Panc1 (cell line): ENCODE measurements around the gene VWF. TPM values are rescaled to one million over a fixed set of nuclear protein-coding genes. Genes with fewer than 3 reads are reported as not detected.

Experiments
- ATAC-seq: fragments of 200-7000 bp; cut with Tn5 transposase; 2 replicates; pipeline ENCODE4 v1.9.1; 2020; ENCODE audit warnings: mild to moderate bottlenecking, moderate library complexity
- BruUV-seq: library from RNA; stranded (reverse); fragments of 400-500 nt; replicated peaks from 2 replicates; lab custom pipeline; 2021; lab: Mats Ljungman, UMichigan
- CTCF ChIA-PET: fragments of 300-600 bp; sonication (Branson Sonifier 250); formaldehyde crosslinking; loops from one replicate; lab custom pipeline; 2022; ENCODE audit warnings: antibody characterized with exemption; lab: Charles Lee
- POLR2A ChIA-PET: fragments of 300-600 bp; sonication (Branson Sonifier 250); formaldehyde crosslinking; loops from one replicate; lab custom pipeline; 2022; ENCODE audit warnings: antibody characterized with exemption; lab: Charles Lee
- DNase-seq: peaks from one replicate; pipeline ENCODE4 v3.0.0-alpha.2; 2010; ENCODE audit warnings: low read depth, low spot score
- H3K27ac ChIP-seq: 2 replicates; pipeline ENCODE4 v1.5.1; 2011; ENCODE audit warnings: mild to moderate bottlenecking, low read length, inconsistent platforms
- H3K27me3 ChIP-seq: fragments of 200-500 bp; sonication (Bioruptor generic); 2 replicates; pipeline ENCODE4 v1.6.0; 2014; ENCODE audit warnings: low read length, inconsistent platforms; ENCODE audit not compliant: control insufficient read depth, insufficient read depth
- H3K36me3 ChIP-seq: fragments of 200-500 bp; sonication (Bioruptor generic); 2 replicates; pipeline ENCODE4 v1.5.1; 2014; ENCODE audit warnings: inconsistent platforms, mild to moderate bottlenecking, low read length, moderate library complexity; ENCODE audit not compliant: control insufficient read depth, insufficient read depth
- H3K4me1 ChIP-seq: 2 replicates; pipeline ENCODE4 v1.5.1; 2011; ENCODE audit warnings: inconsistent platforms, mild to moderate bottlenecking, low read length, moderate library complexity; ENCODE audit not compliant: control insufficient read depth, insufficient read depth
- H3K4me3 ChIP-seq, 2 experiments: 2 replicates each; pipeline ENCODE4 v1.5.1; 2011 to 2012; ENCODE audit warnings: low read depth in 2 of 2, low read length in 2 of 2, mild to moderate bottlenecking in 2 of 2, inconsistent platforms in 1 of 2, moderate library complexity in 1 of 2
- H3K9me3 ChIP-seq: fragments of 200-500 bp; sonication (Bioruptor generic); 2 replicates; pipeline ENCODE4 v1.5.1; 2014; ENCODE audit warnings: low read depth, mild to moderate bottlenecking, inconsistent platforms, low read length, moderate library complexity; ENCODE audit not compliant: control insufficient read depth, insufficient read depth
- POLR2AphosphoS5 ChIP-seq: IDR thresholded peaks from 2 replicates; pipeline ENCODE4 v1.6.1; 2012; ENCODE audit warnings: mild to moderate bottlenecking, low read depth, low read length, moderate library complexity
- SIN3A ChIP-seq: IDR thresholded peaks from 2 replicates; pipeline ENCODE4 v1.6.1; 2012; ENCODE audit warnings: low read depth, mild to moderate bottlenecking, low read length, moderate library complexity, borderline replicate concordance; ENCODE audit not compliant: insufficient read depth
- TCF7L2 ChIP-seq: IDR thresholded peaks from 2 replicates; pipeline ENCODE4 v1.6.1; 2011; ENCODE audit warnings: mild to moderate bottlenecking, low read depth, low read length, inconsistent platforms
- in situ Hi-C: cut with HindIII; loops from 2 replicates; pipeline ENCODE4 v1.10.0; 2016; ENCODE audit warnings: low sequenced_read_pairs, low pct_unique_long_range_greater_than_20kb
- intact Hi-C: fragments of 100-400 bp; cut with micrococcal nuclease; formaldehyde crosslinking; loops from one replicate; pipeline ENCODE4 v1.10.0; 2022; ENCODE audit not compliant: unreplicated experiment
- total RNA-seq: library from RNA; stranded (reverse); gene quantifications from one replicate; pipeline ENCODE4 v1.2.1, GENCODE V29; 2021; ENCODE audit not compliant: unreplicated experiment
- TF ChIP-seq, protein P1 (sequence below): fragments of 450-650 bp; IDR thresholded peaks from 2 replicates; pipeline ENCODE4 v1.5.1; 2017; ENCODE audit warnings: mild to moderate bottlenecking
- TF ChIP-seq, protein P2 (sequence below), 2 experiments: IDR thresholded peaks; 2 replicates each; pipeline ENCODE4 v1.6.1; 2011 to 2012; ENCODE audit warnings: low read depth in 2 of 2, control low read depth in 1 of 2, low read length in 1 of 2, mild to moderate bottlenecking in 1 of 2, moderate library complexity in 1 of 2; ENCODE audit not compliant: insufficient read depth in 1 of 2

VWF gene
- total RNA-seq, 1 experiment from 2014 or later, result 0.31 TPM

DNA sequence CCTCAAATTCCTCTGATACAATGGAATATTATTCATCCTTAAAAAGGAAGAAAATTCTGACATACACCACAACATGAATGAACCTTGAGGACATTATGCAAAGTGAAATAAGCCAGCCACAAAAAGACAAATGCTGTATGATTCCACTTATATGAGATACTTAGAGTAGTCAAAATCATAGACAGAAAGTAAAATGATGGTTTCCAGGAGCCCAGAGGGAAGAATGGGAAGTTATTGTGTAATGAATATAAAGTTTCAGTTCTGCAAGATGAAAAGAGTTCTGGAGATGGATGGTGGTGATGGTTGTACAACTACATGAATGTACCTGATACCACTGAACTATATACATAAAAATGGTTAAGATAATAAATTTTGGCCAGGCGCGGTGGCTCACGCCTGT, 18.3 kb downstream of the VWF start:
- Histone ChIP-seq H3K27ac (no peak overlapping the region), H3K9me3 (no peaks in the 10 kb centered on the region), H3K36me3 (no peaks in the 10 kb centered on the region), H3K27me3 (no peaks in the 10 kb centered on the region), H3K4me1 (no peaks in the 10 kb centered on the region), H3K4me3 (no peak overlapping the region)
- in situ Hi-C loops (no loop called here), intact Hi-C loops (no loop called here)
- ATAC-seq, result no peak
- TF ChIP-seq, protein P1, sequence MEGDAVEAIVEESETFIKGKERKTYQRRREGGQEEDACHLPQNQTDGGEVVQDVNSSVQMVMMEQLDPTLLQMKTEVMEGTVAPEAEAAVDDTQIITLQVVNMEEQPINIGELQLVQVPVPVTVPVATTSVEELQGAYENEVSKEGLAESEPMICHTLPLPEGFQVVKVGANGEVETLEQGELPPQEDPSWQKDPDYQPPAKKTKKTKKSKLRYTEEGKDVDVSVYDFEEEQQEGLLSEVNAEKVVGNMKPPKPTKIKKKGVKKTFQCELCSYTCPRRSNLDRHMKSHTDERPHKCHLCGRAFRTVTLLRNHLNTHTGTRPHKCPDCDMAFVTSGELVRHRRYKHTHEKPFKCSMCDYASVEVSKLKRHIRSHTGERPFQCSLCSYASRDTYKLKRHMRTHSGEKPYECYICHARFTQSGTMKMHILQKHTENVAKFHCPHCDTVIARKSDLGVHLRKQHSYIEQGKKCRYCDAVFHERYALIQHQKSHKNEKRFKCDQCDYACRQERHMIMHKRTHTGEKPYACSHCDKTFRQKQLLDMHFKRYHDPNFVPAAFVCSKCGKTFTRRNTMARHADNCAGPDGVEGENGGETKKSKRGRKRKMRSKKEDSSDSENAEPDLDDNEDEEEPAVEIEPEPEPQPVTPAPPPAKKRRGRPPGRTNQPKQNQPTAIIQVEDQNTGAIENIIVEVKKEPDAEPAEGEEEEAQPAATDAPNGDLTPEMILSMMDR, result no peak
- TF ChIP-seq POLR2AphosphoS5, result no peak
- TF ChIP-seq, protein P2, sequence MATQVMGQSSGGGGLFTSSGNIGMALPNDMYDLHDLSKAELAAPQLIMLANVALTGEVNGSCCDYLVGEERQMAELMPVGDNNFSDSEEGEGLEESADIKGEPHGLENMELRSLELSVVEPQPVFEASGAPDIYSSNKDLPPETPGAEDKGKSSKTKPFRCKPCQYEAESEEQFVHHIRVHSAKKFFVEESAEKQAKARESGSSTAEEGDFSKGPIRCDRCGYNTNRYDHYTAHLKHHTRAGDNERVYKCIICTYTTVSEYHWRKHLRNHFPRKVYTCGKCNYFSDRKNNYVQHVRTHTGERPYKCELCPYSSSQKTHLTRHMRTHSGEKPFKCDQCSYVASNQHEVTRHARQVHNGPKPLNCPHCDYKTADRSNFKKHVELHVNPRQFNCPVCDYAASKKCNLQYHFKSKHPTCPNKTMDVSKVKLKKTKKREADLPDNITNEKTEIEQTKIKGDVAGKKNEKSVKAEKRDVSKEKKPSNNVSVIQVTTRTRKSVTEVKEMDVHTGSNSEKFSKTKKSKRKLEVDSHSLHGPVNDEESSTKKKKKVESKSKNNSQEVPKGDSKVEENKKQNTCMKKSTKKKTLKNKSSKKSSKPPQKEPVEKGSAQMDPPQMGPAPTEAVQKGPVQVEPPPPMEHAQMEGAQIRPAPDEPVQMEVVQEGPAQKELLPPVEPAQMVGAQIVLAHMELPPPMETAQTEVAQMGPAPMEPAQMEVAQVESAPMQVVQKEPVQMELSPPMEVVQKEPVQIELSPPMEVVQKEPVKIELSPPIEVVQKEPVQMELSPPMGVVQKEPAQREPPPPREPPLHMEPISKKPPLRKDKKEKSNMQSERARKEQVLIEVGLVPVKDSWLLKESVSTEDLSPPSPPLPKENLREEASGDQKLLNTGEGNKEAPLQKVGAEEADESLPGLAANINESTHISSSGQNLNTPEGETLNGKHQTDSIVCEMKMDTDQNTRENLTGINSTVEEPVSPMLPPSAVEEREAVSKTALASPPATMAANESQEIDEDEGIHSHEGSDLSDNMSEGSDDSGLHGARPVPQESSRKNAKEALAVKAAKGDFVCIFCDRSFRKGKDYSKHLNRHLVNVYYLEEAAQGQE (IDR thresholded peaks at IDR 0.05; ENCODE audit: insufficient read depth in 1 of 2, low read depth in 2 of 2, low read length in 1 of 2), result no peak
- TF ChIP-seq TCF7L2, result no peak
- TF ChIP-seq SIN3A, result no peak
- POLR2A ChIA-PET, result interaction anchor here (0.7 kb wide), 1 partner anchor 1022 kb away, joined by 19 read pairs; no protein-coding TSS in a partner anchor
- BruUV-seq, result no TSS peak
- DNase-seq, result no peak
- CTCF ChIA-PET, result no interaction called here

DNA sequence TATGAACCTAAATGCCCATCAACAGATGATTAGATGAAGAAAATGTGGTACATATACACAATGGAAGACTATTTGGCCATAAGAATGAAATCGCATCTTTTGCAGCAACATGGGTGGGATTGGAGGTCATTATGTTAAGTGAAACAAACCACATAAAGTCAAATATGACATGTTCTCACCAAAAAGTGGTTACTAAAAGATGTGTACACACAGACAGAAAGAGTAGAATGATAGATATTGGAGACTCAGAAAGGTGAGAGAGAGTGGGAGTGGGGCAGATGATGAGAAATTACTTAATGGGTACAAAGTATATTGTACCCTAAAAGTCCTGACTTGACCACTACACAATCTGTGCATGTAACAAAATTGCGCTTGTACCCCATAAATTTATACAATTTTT, 19.6 kb downstream of the VWF start:
- DNase-seq (no peak), ATAC-seq (no peak)
- Histone ChIP-seq H3K4me3 (no peak overlapping the region), H3K36me3 (no peaks in the 10 kb centered on the region), H3K27me3 (no peaks in the 10 kb centered on the region), H3K4me1 (no peaks in the 10 kb centered on the region), H3K27ac (no peak overlapping the region), H3K9me3 (no peaks in the 10 kb centered on the region)
- TF ChIP-seq, protein P2 (IDR thresholded peaks at IDR 0.05; ENCODE audit: insufficient read depth in 1 of 2, low read depth in 2 of 2, low read length in 1 of 2), result no peak
- TF ChIP-seq SIN3A, result no peak
- TF ChIP-seq, protein P1, result no peak
- no peak for TF ChIP-seq TCF7L2
- TF ChIP-seq POLR2AphosphoS5, result no peak
- BruUV-seq, result no TSS peak
- ChIA-PET CTCF (no interaction called here), POLR2A (no interaction called here)
- in situ Hi-C loops, result no loop called here
- intact Hi-C loops, result no loop called here
